ENCODE results near the gene ITGAL.

DNA sequence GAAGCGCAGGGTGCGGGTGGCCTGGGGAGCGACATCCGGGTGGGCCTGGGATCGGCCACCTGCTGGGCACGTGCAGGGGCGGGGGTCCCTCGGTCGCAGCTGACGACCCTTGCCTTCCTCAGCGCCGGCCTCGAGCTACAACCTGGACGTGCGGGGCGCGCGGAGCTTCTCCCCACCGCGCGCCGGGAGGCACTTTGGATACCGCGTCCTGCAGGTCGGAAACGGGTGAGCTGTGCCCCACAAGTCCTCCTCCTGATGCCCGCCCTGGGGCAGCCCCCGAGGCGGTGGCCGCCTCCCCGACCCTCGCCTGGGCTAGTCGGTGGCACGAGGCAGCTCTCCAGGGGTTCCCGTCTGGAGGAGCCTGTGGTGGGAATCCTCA lies 1.5 kb downstream of the ITGAL start:
- TF ChIP-seq CTCF (IDR thresholded peaks at IDR 0.05; ENCODE audit: low read depth, low read length) (no peak), MAX (IDR thresholded peaks at IDR 0.05; ENCODE audit: low read depth, low read length) (no peak), POLR2A (IDR thresholded peaks at IDR 0.05; ENCODE audit: extremely low read depth, insufficient read length) (no peak), MYC (IDR thresholded peaks at IDR 0.05; ENCODE audit: low read depth, low read length) (no peak)
